ENCODE measurements around the gene EGFR. TPM values are rescaled to one million over a fixed set of nuclear protein-coding genes. Genes with fewer than 3 reads are reported as not detected.

EGFR gene
- total and polyA plus RNA-seq, 12 donors = 7.0 to 111 (median 71.6) TPM

DNA sequence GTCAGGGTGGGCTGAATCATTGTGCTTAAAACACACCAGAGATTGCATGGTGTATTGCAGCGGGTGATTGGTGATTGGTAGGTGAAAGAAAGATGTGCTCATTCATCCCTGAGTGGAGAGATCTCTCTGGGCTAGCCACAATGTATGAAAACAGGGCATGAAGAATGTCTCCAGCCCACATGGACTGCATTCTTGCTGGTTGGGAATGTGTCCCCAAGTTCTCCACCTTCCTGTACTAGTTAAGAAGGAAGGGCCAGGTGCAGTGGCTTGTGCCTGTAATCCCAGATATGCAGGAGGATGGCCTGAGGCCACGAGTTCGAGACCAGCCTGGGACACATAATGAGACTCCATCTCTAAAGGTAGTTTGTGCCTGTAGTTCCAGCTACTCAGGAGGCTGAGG lies 232.5 kb downstream of the EGFR start:
- 93 to 100% (median 94%) methylated on average over 1 to 3 of the region's 3 CpGs for WGBS, 4 donors
- intact Hi-C loops (cut with DNase I) = no loop called here
- DNase-seq = no peak

DNA sequence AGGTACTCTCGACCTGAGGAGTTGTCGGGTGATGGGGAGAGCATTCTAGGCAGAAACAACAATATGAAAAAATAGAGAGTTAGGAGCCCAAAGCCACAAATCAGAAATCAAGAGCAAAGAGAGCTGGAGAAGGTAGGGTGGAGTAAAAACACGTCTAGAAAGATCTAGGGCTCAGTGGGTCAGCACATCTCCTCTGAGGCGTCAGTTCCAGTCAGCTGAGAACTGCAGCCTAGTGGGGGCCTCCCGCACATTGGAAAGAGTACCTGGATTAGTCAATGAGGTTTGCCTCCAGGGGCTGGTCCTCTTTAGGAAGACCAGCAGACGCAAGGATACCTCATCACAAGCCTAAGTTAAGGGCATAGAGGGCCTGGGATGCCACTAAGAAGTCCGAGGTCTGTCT lies 233.1 kb downstream of the EGFR start:
- Histone ChIP-seq H3K36me3 (replicated peaks in 1 of 2) (no peaks in the 10 kb centered on the region), H3K9me3 (replicated peaks in 1 of 3) (no peaks in the 10 kb centered on the region), H3K4me3 (no peak overlapping the region), H3K27ac (no peak overlapping the region), H3K4me1 (replicated peaks in 1 of 2) (peaks cover 8 to 22% of the 10 kb centered on the region in 2 donors), H3K27me3 (no peaks in the 10 kb centered on the region)
- DNase-seq = no peak
- TF ChIP-seq, protein P1, sequence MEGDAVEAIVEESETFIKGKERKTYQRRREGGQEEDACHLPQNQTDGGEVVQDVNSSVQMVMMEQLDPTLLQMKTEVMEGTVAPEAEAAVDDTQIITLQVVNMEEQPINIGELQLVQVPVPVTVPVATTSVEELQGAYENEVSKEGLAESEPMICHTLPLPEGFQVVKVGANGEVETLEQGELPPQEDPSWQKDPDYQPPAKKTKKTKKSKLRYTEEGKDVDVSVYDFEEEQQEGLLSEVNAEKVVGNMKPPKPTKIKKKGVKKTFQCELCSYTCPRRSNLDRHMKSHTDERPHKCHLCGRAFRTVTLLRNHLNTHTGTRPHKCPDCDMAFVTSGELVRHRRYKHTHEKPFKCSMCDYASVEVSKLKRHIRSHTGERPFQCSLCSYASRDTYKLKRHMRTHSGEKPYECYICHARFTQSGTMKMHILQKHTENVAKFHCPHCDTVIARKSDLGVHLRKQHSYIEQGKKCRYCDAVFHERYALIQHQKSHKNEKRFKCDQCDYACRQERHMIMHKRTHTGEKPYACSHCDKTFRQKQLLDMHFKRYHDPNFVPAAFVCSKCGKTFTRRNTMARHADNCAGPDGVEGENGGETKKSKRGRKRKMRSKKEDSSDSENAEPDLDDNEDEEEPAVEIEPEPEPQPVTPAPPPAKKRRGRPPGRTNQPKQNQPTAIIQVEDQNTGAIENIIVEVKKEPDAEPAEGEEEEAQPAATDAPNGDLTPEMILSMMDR (IDR thresholded peaks at IDR 0.05) = no peak
- TF ChIP-seq POLR2A (IDR thresholded peaks at IDR 0.05) = no peak
- 89 to 93% (median 91%) methylated on average over 7 of the region's 7 CpGs for WGBS, 4 donors
- intact Hi-C loops (cut with DNase I) = no loop called here

More for the DNA sequence above, 232.5 kb downstream of the EGFR start:
- Histone ChIP-seq H3K27me3 (no peaks in the 10 kb centered on the region), H3K9me3 (replicated peaks in 1 of 3) (no peaks in the 10 kb centered on the region), H3K4me1 (replicated peaks in 1 of 2) (peaks cover 8 to 22% of the 10 kb centered on the region in 2 donors), H3K4me3 (no peak overlapping the region), H3K36me3 (replicated peaks in 1 of 2) (no peaks in the 10 kb centered on the region), H3K27ac (no peak overlapping the region)
- TF ChIP-seq POLR2A (IDR thresholded peaks at IDR 0.05) = no peak
- TF ChIP-seq, protein P1 (IDR thresholded peaks at IDR 0.05) = no peak

DNA sequence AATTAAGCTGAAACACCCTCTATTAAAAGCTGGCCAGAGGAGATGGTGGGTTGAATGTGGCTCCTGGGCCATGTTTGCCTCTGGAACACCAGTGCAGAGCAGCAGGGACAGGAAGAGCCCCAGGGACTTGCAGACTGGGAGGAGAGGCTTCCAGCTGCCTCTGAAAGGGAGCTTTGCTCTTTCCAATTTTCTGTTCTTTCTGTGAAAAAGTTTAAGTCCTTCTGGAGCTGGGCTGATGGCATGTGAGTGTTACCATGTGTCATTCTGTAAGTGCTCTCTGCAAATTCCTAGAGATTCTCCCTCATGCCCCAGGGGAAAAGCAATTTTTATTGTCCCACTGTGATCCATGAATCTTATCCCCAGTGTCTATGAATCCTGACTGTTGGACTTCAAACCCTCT lies 233.6 kb downstream of the EGFR start:
- TF ChIP-seq, protein P1 (IDR thresholded peaks at IDR 0.05) = no peak
- TF ChIP-seq POLR2A (IDR thresholded peaks at IDR 0.05) = no peak
- H3K4me3 ChIP-seq = no peak overlapping the region
- H3K36me3 ChIP-seq (replicated peaks in 1 of 2) = no peaks in the 10 kb centered on the region
- H3K4me1 ChIP-seq (replicated peaks in 1 of 2) = peaks cover 8 to 18% of the 10 kb centered on the region in 2 donors
- intact Hi-C loops (cut with DNase I) = no loop called here
- no peak for DNase-seq
- H3K9me3 ChIP-seq (replicated peaks in 1 of 3) = no peaks in the 10 kb centered on the region
- no peak overlapping the region for H3K27ac ChIP-seq
- no peaks in the 10 kb centered on the region for H3K27me3 ChIP-seq

DNA sequence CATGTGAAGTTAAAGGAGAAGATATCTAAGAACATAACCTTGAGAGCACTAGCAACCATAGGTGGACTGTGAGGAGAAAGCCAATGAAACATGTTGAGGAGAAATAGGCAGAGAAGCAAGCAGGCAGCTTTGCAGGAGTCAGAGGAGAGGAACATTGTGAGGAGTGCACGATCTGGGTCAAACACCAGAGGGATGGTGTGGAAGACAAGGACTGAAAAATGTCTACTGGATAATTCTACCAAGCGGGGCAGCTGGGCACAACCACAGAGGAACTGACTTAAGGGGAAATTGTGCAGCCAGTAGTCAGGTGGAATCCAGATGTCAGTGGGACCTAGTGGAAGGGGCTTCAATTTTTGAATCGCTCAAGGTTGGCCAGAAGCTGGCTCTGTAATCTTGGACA lies 234.4 kb downstream of the EGFR start:
- Histone ChIP-seq H3K9me3 (replicated peaks in 1 of 3) (no peaks in the 10 kb centered on the region), H3K27me3 (no peaks in the 10 kb centered on the region), H3K36me3 (replicated peaks in 1 of 2) (no peaks in the 10 kb centered on the region), H3K27ac (no peak overlapping the region), H3K4me3 (no peak overlapping the region), H3K4me1 (replicated peaks in 1 of 2) (peaks cover 1 to 10% of the 10 kb centered on the region in 2 donors)
- intact Hi-C loops (cut with DNase I) = no loop called here
- DNase-seq = no peak
- no peak for TF ChIP-seq POLR2A (IDR thresholded peaks at IDR 0.05)
- TF ChIP-seq, protein P1 (IDR thresholded peaks at IDR 0.05) = no peak
- WGBS, 4 donors = 91 to 98% (median 92%) methylated on average over 3 of the region's 3 CpGs

Data from adrenal gland (tissue), 12 donors.